Panc1 (cell line): Measurements from ENCODE around the gene TBXAS1.

Experiments used
- POLR2AphosphoS5 ChIP-seq: IDR thresholded peaks from 2 replicates; pipeline ENCODE4 v1.6.1; 2012; ENCODE audit warnings: mild to moderate bottlenecking, low read depth, low read length, moderate library complexity
- TCF7L2 ChIP-seq: IDR thresholded peaks from 2 replicates; pipeline ENCODE4 v1.6.1; 2011; ENCODE audit warnings: mild to moderate bottlenecking, low read depth, low read length, inconsistent platforms
- TF ChIP-seq, protein P1 (sequence below): fragments of 450-650 bp; IDR thresholded peaks from 2 replicates; pipeline ENCODE4 v1.5.1; 2017; ENCODE audit warnings: mild to moderate bottlenecking

- TF ChIP-seq, protein P1, sequence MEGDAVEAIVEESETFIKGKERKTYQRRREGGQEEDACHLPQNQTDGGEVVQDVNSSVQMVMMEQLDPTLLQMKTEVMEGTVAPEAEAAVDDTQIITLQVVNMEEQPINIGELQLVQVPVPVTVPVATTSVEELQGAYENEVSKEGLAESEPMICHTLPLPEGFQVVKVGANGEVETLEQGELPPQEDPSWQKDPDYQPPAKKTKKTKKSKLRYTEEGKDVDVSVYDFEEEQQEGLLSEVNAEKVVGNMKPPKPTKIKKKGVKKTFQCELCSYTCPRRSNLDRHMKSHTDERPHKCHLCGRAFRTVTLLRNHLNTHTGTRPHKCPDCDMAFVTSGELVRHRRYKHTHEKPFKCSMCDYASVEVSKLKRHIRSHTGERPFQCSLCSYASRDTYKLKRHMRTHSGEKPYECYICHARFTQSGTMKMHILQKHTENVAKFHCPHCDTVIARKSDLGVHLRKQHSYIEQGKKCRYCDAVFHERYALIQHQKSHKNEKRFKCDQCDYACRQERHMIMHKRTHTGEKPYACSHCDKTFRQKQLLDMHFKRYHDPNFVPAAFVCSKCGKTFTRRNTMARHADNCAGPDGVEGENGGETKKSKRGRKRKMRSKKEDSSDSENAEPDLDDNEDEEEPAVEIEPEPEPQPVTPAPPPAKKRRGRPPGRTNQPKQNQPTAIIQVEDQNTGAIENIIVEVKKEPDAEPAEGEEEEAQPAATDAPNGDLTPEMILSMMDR, result no peak
- no peak for TF ChIP-seq TCF7L2
- TF ChIP-seq POLR2AphosphoS5, result no peak
Observed at GRCh38 chr7:139867847-139868246, 38.8 kb downstream of the TBXAS1 start.
